ENCODE data around the gene SS18L1.

Gene SS18L1

DNA sequence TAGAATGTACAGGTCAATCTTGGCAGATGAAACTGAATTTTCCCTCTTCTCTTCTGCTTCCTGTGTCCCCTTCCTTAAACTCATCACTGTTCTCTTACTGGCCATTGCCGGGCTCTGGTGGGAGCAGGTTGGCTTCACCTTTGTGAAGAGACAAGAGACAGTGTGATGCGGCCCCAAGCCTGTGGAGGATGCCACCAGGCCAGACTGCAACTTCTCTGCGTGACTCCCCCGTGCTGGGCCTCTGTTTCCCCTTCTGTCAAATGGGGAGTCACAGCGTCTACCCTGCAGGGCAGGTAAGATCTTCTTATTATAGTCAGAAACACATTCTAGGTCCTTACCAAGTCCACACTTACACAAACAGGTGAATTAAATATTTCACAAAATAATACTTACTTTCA lies 23.2 kb upstream of the SS18L1 start:
- DNase-seq, result no peak

DNA sequence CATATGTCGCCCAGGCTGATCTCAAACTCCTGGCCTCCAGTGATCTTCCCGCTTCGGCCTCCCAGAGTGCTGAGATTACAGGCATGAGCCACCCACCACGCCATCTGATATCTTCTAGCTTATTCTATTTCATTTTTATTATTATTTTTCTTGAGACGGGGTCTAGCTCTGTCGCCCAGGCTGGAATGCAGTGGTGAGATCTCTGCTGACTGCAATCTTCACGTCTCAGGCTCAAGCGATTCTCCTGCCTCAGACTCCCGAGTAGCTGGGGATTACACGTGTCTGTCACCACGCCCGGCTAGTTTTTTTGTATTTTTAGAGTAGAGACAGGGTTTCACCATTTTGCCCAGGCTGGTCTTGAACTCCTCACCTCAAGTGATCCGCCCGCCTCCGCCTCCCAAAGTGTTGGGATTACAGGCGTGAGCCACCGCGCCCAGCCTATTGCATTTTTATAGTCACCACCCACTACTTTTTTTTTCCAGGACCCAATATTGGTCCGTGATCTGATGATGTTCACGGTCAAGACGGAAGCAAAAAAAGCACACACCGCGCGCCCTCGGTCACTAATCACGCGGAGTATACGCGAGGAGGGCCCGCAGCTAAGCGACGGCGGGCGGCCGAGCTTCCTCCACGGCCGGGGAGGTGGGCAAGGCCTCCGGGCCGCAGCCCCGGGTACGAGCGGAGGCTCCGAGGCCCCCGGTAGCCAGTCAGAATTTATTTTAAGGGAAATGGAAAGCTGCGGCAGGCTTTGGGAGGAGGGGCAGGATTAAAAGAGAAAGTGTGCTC lies 22.4 kb upstream of the SS18L1 start:
- peak in 1 of 2 experiments; percentile 82 for DNase-seq

DNA sequence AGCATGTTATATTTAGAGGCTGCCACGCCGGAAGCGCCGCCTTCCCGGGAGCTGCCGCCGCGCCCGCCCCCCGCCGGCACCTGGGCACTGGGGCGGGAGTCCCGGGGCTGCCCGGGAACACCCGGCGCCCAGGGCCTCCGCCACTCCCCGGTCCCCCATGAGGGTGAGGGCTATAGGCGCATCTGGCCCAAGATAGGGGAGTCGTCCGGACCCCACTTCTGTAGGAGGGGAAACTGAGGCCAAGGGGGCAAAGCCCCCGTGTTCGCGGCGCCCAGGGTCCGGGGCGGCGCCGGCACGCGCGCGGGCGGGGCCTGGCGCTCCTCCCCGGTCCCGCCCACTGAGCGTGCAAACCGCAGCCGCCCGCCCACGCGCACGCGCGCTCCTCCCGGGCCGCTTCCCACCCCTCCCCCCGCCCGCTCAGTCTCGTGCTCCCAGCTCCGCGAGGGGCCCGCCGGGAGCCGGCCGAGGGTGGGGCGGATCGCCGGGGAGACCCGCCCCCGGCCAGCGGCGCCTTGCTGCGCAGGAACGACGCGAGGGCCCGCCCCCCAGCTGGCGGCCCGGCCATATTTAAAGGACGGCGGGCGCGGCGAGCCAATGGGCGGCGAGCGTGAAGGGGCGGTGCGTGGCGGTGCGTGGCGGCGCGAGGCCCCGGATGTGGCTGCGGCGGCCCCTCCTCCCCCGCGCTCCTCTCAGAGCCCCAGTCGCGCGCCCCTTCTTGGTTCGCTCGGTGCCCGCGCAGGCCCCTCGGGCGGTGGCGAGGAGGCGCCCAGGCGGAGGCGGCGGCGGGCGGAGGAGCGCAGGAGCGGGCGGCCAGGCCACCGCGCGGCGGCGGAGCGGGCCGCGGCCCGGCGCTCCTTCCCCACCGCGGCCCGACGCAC lies 21.6 kb upstream of the SS18L1 start, which contains the start of gene LSM14B:
TSS of gene LSM14B (plus strand) at position 700 of the 878 bp plus-strand sequence. CDS start 192 bp downstream, outside the sequence.
- peak; percentile 93 to 94 for DNase-seq

DNA sequence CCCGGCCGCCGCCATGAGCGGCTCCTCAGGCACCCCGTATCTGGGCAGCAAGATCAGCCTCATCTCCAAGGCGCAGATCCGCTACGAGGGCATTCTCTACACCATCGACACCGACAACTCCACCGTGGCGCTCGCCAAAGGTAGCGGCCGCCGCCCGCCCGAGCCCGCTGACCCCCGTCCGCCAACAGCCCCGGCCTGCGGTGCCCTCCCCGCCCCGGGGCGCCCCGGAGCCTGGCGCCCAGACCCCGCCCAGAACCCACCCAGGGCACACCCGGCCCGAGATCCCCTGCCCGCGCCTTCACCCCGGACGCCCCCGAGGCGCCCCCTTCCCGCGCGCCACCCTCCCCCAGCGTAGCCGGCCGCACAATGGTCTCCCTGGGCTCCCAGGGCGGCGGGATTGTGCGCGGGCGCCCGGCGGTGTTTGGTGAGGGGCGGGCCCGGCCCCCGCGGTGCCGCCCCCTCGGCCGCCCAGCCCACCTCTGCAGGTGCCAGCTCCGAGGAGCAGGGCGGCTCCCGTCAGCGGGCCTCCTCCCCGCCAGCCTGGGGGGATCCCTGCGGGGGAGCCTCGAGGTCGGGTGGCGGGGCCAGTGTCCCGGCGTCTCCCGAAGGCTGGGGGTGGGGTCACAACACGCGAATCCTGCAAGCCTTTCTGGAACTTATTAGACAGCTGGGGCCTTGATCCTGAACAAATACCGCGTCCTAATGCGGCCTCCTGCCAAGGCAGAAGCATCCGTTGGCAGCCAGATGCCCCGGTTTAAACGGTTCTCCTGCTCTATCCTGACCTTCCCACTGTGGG lies 20.7 kb upstream of the SS18L1 start:
- no peak for DNase-seq

DNA sequence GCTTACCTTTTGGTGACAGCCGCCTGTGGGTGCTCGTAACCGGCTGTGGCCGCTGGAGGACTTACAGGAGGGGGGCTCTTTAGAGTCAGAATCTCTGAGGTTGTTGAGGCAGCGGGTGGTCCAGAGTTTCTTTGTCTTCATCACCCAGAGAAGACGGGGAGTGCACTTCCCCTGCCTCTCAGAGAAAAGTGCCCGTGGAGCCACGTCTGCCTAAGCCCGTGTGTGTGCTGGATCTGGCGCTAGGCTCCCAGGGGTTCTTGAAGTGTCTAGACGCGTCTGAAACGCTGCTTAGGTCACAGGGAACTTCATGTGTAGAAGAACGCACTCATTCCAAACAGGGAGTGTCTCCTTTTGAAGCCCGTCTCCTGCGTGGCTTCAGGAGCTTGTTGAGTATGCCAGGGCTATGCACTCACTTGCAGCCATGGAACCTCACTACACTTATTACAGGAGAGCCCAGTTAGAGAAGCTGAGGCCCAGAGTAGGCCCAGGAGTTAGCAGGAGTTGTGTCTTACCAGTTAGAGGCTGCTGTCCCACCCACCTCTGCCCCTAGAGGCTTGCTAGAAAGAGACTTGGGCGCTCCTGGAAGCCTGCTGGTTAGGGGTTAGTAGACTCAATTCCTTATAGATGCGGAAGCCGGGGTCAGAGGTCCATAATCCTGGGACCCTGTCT lies 20.0 kb upstream of the SS18L1 start:
- DNase-seq, result peak; percentile 59 to 75

DNA sequence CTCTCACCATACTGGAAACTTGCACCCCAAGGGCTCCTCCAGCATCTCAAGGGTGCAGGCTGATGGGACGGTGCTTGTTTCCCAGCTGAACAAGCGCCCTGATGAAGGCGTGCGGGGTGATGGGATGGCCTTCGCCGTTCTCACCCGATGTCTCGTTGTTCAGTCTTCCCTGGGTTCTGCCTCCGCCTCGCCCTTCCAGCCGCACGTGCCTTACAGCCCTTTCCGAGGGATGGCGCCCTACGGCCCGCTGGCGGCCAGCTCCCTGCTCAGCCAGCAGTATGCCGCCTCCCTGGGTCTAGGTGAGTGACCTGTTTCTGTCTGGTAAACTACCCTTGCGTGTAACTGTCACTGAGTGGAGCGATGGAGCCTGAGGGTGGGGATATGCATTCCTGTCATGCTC lies 17.4 kb upstream of the SS18L1 start:
- DNase-seq, result no peak

DNA sequence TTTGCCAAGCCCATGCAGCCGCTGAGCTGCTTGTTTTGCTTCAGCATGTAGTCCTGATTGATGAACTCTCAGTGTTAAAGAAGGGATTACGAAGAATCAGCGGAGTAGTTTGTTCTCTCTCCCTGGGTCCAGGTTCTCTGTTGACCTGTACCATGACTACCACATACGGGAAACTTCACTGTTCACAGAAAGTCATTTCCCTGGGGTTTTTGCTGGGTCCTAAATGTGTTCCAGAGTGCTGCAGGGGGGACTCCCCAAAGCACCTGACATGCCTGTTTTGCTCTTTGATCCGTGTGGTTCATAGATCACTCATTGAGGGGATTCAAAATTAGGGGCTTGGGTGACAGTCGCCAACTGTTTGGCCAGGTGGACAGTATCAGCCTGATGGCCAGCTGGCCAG lies 15.8 kb upstream of the SS18L1 start:
- DNase-seq, result no peak

DNA sequence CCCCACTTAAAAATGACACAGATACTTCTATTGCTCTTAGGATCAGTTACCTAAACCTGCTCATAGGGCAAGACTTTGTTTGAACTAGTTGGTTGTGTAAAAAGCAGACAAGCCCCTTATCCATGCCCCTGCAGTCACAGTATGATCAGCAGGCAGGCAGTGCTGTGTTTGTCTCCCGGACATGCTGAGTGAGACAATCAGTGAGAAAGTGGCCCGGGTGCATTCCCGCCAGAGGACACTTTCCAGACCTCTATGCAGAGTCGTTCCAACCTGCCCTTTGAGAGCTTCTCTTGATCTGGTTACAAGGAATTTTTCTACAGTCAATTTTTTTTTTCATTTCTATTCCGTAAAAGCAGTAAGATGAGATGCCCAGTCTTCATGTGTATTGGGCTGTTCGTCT lies 15.1 kb upstream of the SS18L1 start:
- no peak for DNase-seq

DNA sequence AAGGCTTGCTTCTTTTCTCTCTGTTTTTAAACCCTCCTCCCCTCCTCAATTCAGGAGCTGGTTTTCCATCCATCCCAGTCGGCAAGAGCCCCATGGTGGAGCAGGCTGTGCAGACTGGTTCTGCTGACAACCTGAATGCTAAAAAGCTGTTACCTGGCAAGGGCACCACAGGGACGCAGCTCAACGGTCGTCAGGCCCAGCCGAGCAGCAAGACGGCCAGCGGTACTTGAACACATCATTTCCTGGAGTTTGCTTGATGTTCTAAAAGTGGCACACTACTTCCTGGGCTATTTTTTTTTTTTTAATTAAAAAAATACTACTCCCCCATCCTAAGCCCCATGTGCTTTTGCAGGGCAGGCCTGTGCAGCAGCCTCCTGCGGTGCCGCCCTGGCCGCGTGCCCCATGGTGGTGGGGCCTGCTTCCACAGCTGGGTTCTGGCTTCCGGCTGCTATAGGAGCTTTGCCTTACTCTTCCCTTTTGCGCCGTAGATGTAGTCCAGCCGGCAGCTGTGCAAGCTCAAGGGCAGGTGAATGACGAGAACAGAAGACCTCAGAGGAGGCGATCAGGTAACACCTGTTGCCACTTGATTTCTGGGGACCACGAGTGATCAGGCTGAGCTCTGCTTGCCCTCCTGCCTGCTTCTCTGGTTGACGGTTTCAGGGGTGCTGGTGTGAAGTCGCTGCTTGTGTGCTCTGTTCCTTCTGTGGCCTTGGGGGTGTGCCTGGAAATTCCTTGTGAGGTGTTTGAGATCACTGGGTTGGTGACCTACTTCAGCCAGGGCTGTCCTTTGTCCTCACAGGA lies 13.6 kb upstream of the SS18L1 start:
- peak; percentile 94 for DNase-seq

DNA sequence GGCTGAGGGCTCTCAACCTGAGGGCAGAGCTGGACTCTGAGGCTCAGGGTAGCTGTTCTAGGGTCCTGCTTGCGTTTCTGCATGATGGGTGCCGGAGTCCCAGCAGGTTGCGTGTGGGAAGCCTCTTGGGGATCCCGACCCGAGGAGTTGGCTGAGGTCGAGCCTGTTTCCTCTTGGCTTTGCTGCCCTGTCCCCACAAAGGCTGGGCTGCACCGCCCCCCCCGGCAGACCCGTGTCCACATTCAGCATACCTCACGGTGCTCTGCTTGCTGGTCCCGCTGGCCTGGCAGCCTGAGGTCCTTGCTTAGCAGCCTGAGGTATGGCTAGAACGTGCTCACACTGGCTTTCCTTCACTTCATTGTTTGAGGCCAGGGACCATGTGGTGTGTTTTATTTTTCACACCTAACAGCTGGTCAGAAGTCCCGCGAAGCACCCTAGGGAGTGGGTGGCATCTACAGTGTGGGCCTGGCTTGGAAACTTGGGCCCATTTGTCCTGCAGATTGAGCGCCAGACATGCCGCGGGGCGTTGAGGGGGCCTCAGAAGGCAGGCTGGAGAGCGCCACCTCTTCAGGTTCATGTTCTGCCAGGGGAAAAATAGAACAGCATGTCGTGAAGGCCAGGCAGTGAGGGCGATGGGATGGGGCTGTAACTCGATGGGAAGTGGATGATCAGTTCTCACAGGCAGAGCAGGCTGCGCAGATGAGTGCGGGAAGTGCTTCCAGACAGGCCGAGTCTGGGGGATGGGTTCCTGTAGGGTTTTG lies 11.8 kb upstream of the SS18L1 start:
- peak; percentile 56 to 57 for DNase-seq

DNA sequence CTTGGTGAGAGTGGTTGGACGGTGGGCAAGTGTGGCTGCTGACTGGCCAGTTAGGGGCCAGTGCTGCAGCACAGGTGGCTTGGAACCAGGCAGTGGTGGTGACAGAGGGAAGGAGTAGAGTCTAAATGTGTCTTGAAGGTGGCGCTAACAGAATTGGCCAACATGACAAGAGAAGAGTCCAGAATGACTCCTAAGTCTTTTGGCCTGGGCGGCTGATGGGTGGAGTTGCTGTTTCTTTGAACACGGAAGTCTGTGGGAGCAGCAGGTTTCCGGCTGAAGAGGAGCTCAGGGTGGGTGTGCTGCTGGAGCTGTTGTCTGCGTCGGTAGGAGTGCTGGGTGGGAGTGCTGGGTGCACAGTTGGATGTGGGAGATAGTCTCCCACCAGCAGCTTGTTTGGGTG lies 11.1 kb upstream of the SS18L1 start:
- DNase-seq, result peak; percentile 97

DNA sequence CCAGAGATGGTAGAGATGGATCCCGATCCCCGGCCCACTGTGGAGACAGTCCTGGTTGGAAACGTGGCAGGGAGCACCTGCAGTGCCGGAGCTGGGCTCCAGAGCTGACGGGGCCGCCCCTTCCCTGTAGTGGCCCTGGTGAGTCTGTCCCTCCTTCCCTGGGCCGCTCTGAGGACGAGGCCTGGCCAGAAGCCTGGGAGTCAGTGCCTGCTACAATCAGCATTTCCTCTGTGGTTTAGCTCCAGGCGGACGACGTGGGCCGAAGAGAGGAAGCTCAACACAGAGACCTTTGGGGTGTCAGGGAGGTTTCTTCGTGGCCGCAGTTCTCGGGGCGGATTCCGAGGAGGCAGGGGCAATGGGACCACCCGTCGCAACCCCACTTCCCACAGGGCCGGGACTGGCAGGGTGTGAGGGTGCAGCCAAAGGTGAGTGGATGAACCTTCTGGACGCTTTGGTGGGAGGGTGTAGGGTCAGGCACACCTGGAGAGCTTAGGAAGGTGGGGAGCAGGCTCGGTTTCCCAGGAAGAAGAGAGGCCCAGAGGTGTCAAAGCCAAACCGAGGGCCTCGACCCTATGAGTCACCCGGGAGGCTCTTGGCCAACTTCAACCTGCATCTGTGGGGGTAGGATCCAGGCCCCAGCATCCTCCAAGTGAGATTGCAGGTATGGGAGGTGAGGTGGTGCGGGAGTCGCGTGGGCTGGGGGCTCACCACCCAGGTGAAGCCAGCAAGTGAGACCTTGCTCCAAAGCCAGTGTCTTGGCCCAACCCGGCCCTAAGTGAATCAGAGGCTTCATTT lies 10.3 kb upstream of the SS18L1 start:
- peak; percentile 54 to 80 for DNase-seq

DNA sequence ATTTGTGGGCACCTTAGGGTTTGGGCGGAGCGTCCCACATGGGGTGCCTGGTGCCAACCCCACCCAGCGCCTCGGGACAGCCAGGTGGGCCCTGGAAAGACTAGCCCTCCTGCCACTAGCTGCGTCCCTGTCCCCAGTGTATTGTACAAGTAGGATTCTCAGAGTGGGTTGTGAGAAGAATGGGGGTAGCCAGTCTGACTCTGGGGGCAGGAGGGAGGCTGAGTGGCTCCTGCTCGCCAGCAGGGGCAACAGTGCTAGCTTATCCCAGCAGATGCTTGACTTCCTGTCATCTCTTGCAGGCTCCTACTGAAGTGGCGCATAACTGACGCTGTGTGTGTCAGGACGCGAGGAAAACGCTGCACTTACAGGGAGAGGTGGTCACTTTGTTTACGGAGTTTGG lies 9.7 kb upstream of the SS18L1 start:
- peak; percentile 60 for DNase-seq

DNA sequence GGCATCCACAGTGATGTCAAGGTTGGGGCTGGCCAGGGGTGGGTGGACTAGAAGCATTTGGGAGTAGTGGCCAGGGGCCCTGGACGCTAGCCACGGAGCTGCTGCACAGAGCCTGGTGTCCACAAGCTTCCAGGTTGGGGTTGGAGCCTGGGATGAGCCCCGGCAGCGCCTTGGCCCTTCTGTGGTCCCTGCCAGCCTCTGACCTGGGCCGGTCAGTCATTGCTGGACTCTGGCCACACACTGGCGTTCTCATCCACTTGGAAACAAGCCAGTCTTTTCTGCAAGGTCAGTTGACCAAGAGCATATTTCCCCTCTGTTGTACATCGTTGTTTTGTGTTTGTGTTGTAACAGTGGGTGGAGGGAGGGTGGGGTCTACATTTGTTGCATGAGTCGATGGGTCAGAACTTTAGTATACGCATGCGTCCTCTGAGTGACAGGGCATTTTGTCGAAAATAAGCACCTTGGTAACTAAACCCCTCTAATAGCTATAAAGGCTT lies 8.8 kb upstream of the SS18L1 start:
- DNase-seq, result no peak

DNA sequence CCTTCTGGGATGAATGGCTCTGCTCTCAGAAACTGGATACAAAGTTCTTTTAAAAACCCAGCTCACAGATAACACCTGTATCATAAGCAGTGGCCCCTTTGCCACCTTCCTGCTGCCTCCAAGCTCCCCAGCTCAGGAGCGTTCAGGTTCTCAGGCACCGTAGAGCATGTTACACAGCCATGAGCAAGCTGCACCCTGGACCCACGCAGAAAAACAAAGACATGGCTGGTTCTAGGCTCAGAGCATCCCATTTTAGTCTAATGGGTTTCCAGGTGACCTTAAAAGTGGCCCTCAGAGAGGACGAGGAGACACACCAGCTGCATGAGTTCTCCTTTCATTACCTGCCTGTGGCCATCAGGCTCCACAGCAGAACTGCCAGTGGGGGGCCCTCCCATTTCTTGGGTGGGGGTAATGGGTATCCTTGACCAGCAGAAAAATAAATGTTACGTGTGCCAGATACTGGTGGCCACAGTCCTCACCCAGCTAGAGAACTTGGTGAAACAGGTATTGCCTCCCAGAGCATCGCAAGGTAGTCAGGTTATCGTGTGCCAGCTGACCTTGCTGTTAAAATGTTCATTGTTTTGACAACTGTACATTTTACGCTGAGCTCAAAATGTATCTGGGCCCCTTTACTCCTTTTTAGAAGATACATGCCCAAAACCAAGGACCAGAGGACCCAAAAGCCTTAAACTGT lies 7.8 kb upstream of the SS18L1 start:
- DNase-seq, result no peak

DNA sequence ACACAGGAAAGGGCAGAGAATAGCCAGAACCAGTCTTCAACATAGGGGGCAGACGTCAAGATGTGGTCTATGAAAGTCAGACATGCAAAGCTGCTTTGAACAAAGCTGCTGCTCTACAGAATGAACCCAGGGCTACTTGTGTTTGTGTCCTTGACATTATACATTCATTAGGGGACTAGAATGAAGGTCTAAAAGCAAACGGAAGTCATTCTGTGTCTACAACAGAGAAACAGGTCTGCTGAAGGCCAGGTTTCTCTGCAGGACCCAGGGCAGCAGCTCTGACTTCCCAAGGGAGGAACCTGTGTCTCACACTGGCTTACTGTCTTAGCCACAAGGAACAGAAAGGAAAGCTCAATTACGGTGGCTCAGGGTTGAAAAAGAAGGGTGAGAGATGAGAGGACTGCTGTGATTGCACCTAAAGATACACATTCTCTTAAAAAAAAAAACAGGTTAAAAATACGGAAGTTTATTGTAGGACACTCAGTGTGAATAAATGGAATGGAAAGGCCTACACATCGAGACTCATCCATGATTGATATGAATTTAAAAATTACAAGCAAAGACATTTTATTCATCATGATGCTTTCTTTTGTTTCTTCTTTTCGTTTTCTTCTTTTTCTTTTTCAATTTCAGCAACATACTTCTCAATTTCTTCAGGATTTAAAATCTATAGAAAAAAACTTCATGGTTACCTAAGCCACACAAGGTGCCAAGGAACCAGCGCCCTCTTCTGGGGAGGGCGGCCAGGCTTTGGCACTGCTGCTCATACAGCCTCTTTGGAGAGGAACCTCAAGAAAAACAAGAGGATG lies 7.1 kb upstream of the SS18L1 start:
- DNase-seq, result peak; percentile 63 to 84

DNA sequence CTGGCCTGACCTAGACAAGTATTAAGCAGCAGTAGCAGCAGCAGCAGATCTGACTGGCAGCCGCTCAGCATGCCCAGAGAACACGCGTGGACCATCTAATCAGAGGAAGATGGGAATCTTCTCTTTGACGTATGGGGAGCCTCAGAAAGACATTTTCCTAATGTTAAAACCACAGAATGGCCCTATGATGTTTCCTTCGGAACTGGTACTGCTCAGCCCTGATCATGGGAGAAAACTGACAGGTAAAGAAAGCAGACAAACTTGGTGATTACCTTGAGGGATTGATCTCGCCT lies 6.5 kb upstream of the SS18L1 start:
- DNase-seq, result no peak

DNA sequence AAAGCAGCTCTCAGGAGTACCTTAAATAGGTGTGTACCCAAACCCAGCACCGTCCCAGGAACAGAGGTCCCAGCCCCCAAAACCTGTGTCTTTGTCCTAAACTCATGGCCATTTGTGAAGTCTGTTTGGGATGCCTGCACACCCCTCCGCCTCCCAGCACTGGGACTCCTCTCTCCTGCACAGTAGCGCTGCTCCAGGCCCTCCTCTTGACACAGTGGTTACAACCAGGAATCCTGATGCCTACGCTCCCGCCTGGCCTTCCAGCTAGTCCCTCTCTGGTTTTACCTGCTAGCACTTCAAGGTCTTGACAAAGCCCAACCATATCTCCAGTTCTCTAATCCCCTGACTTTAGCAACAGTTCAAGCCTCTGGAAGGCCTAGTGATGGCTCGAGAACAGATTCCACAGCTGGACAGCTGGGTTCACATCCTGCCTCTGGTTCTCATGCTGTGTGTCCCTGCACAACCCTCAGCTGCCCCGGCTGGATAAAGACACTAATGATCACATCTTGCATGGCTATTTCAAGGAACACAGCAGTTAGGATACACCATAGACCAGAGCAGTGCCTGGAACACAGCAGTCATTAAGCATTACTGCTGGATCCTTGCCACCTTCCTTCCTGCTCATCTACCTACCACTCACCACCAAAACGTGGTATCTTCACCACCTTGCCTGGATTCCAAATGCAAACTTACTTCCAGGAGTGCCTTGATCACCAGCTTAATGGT lies 5.9 kb upstream of the SS18L1 start:
- DNase-seq, result no peak
